Measurements from ENCODE around the gene AFAP1.

AFAP1 gene

DNA sequence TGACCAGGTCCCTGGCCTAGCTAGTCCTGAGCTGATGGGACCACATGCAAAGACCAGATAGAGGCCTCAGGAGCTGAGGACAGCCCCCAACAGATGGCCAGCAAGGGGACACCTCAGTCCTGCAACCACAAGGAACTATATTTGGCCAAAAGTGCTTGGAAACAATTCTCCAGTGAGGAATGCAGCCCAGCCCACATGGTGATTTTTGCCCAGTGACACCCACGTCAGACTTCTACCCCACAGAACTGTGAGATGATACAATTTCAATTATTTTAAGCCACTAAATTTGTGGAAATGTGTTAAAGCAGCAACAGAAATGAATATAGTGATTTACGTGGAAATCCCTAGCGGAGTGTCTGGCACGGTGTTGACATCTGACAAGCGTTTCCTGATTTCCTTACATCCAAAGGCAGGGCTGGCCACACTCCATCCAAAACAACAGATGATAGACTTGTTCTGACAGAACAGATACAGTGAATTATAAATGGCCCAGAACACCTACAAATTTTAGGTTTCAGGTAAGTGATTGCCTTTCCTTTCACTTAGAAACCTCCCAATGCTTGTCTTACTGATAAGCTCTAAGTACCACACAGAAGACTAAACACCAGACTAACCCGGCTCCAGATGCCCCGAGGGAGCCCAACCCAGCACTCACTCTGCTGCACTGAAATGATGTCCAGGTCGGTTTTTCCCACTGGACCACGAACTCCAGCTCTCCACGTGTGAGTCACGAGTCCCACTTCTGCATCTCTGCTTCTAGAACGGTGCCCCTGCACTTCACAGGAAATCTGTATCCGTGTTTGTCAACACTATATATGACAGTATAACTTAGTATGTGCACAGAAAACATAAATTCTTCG, 5.8 kb downstream of the AFAP1 start:
- no peak overlapping the region for H3K4me3 ChIP-seq (ENCODE audit: low read depth in 1 of 2, low read length in 1 of 2)
- TF ChIP-seq, protein P1, sequence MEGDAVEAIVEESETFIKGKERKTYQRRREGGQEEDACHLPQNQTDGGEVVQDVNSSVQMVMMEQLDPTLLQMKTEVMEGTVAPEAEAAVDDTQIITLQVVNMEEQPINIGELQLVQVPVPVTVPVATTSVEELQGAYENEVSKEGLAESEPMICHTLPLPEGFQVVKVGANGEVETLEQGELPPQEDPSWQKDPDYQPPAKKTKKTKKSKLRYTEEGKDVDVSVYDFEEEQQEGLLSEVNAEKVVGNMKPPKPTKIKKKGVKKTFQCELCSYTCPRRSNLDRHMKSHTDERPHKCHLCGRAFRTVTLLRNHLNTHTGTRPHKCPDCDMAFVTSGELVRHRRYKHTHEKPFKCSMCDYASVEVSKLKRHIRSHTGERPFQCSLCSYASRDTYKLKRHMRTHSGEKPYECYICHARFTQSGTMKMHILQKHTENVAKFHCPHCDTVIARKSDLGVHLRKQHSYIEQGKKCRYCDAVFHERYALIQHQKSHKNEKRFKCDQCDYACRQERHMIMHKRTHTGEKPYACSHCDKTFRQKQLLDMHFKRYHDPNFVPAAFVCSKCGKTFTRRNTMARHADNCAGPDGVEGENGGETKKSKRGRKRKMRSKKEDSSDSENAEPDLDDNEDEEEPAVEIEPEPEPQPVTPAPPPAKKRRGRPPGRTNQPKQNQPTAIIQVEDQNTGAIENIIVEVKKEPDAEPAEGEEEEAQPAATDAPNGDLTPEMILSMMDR (IDR thresholded peaks at IDR 0.05): no peak
- no peaks in the 10 kb centered on the region for H3K9me3 ChIP-seq
- H3K27me3 ChIP-seq: peaks cover 18% of the 10 kb centered on the region
- H3K36me3 ChIP-seq: no peaks in the 10 kb centered on the region
- H3K27ac ChIP-seq: no peak overlapping the region
- peaks cover 0 to 48% of the 10 kb centered on the region in 2 experiments for H3K4me1 ChIP-seq (ENCODE audit: control insufficient read depth in 1 of 2, insufficient read depth in 1 of 2, low read depth in 1 of 2, low read length in 1 of 2)

DNA sequence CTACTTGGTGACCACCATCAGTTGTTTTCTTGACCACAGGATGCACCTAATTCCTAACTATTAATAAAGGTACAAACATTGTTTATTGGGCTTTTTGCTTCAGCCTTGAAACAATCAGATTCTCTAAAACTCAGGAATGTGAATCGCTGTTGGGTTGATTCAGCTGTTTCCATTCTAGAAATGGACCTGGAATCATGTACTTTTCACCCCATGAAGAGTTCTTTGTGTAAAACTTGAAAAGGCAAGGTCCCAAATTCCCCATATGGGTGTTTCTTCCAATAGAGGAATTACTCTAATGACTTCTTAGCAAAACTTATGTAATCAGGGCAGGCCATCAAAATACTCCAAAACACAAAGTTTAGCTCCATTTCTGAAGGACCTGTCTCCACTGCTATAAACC, 7.4 kb downstream of the AFAP1 start:
- Histone ChIP-seq H3K36me3 (no peaks in the 10 kb centered on the region), H3K27me3 (peaks cover 2% of the 10 kb centered on the region), H3K27ac (no peak overlapping the region), H3K4me3 (ENCODE audit: low read depth in 1 of 2, low read length in 1 of 2) (no peak overlapping the region), H3K9me3 (no peaks in the 10 kb centered on the region), H3K4me1 (ENCODE audit: control insufficient read depth in 1 of 2, insufficient read depth in 1 of 2, low read depth in 1 of 2, low read length in 1 of 2) (peaks cover 0 to 36% of the 10 kb centered on the region in 2 experiments)
- TF ChIP-seq, protein P1 (IDR thresholded peaks at IDR 0.05): no peak

DNA sequence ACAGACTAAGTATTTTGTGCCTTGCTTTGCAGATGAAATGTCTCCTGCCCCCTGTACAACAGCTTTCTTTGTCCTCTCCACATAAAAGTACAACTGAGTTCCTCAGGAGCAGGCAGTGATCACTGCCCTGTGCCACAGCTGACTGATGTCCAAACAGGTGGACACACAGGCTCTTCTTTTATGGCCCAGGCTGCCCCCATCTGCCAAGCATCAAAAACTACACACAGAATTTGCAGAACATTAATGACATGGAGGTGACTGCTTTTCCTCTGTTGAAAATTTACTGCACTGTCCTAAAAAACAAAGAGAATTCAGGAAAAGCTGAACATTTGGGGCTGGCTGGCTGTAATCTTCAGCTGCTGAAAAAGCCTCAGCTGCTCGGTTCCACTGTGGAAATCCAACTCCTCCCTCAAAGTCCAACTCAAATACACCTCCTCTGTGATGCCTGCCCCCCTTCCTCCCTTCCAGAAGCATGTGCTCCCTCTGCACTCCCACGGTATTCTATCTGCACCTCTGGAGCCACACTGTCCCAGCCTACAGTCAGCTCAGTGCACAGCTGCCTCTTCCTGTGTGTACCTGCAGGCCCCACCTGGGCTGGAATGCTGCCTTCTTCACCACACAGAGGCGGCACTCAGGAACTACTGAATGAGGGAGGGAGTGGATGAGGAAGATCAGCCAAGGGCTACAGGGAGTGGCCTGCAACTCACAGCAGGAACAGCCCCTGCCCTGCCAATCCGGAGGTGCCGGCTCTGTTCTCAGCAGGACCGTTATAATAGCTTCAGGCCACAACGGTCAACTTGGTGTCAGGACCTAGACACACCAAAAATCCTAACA, 10.3 kb downstream of the AFAP1 start:
- Histone ChIP-seq H3K4me3 (ENCODE audit: low read depth in 1 of 2, low read length in 1 of 2) (no peak overlapping the region), H3K9me3 (no peaks in the 10 kb centered on the region), H3K4me1 (ENCODE audit: control insufficient read depth in 1 of 2, insufficient read depth in 1 of 2, low read depth in 1 of 2, low read length in 1 of 2) (peaks cover 0 to 20% of the 10 kb centered on the region in 2 experiments), H3K36me3 (no peaks in the 10 kb centered on the region), H3K27ac (peak overlapping the region; percentile 48), H3K27me3 (no peaks in the 10 kb centered on the region)
- TF ChIP-seq, protein P1 (IDR thresholded peaks at IDR 0.05): no peak

DNA sequence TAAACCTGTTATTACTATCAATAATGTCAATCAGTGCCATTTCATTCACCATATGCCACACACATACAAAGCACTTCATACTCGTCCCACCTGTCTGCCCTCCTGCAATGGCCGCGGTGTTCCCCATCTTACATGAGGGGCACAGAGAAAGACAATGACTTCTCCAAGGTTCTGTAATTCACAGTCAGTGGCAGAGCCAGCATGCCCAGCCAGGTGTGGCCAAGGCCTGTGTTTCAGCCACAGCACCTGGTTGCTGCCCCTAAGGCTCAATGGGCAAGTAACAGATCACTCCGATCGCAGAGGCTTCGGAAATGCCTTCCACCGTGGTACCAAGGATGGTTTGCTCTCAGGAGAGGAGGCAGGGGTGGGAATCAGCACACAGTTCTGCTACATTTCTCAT, 10.9 kb downstream of the AFAP1 start:
- no peak overlapping the region for H3K4me3 ChIP-seq (ENCODE audit: low read depth in 1 of 2, low read length in 1 of 2)
- no peak overlapping the region for H3K27ac ChIP-seq
- H3K27me3 ChIP-seq: no peaks in the 10 kb centered on the region
- H3K36me3 ChIP-seq: no peaks in the 10 kb centered on the region
- TF ChIP-seq, protein P1 (IDR thresholded peaks at IDR 0.05): no peak
- no peaks in the 10 kb centered on the region for H3K9me3 ChIP-seq
- peaks cover 0 to 20% of the 10 kb centered on the region in 2 experiments for H3K4me1 ChIP-seq (ENCODE audit: control insufficient read depth in 1 of 2, insufficient read depth in 1 of 2, low read depth in 1 of 2, low read length in 1 of 2)

DNA sequence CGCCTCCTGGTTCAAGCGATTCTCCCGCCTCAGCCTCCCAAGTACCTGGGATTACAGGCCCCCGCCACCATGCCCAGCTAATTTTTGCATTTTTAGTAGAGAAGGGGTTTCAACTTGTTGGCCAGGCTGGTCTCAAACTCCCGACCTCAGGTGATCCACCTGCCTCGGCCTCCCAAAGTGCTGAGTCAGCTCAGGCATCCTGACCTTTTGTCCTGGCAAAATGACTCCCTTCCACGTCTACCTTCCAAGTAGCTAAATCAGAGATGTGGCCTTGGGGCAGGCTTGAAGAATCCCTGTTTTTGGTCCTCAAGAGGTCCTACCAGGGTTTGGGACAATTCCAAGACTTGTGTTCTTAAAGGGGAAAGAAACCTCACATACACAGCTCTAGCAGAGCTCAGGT, 12.8 kb downstream of the AFAP1 start:
- TF ChIP-seq, protein P1 (IDR thresholded peaks at IDR 0.05): no peak
- peaks cover 0 to 20% of the 10 kb centered on the region in 2 experiments for H3K4me1 ChIP-seq (ENCODE audit: control insufficient read depth in 1 of 2, insufficient read depth in 1 of 2, low read depth in 1 of 2, low read length in 1 of 2)
- no peaks in the 10 kb centered on the region for H3K9me3 ChIP-seq
- H3K4me3 ChIP-seq (ENCODE audit: low read depth in 1 of 2, low read length in 1 of 2): no peak overlapping the region
- no peak overlapping the region for H3K27ac ChIP-seq
- H3K27me3 ChIP-seq: no peaks in the 10 kb centered on the region
- no peaks in the 10 kb centered on the region for H3K36me3 ChIP-seq
